Effector memory CD8-positive, alpha-beta T cell (primary cell): ENCODE measurements around the gene DTD1.

Source experiments
- ATAC-seq: fragments of 150-1000 bp; cut with Tn5 transposase; replicated peaks from 2 replicates; pipeline ENCODE4 v1.10.0; 2021; ENCODE audit warnings: mild to moderate bottlenecking, moderate library complexity
- DNase-seq, 3 experiments: peaks; one replicate each; pipeline ENCODE4 v3.0.0; 2021
- H3K27ac Mint-ChIP-seq, 2 donors: one replicate each; pipeline ENCODE4 v1.8.0; 2022; ENCODE audit warnings: mild to moderate bottlenecking in 2 of 2, mixed read lengths in 2 of 2, moderate library complexity in 2 of 2
- H3K27me3 Mint-ChIP-seq, 2 donors: one replicate each; pipeline ENCODE4 v1.8.0; 2022; ENCODE audit warnings: mixed read lengths in 2 of 2
- H3K36me3 Mint-ChIP-seq: one replicate; pipeline ENCODE4 v1.8.0; 2022; ENCODE audit warnings: mild to moderate bottlenecking, moderate library complexity, mixed read lengths; ENCODE audit not compliant: insufficient read depth
- H3K4me1 Mint-ChIP-seq, 2 donors: one replicate each; pipeline ENCODE4 v1.8.0; 2022; ENCODE audit warnings: low read depth in 2 of 2, mixed read lengths in 2 of 2
- H3K4me3 Mint-ChIP-seq, 2 donors: one replicate each; pipeline ENCODE4 v1.8.0; 2022; ENCODE audit warnings: mild to moderate bottlenecking in 2 of 2, mixed read lengths in 2 of 2, moderate library complexity in 2 of 2
- H3K9me3 Mint-ChIP-seq, 2 donors: one replicate each; pipeline ENCODE4 v1.8.0; 2022; ENCODE audit warnings: mixed read lengths in 2 of 2

DTD1 gene

GRCh38 chr20:18815194-18815942 lies 227.5 kb downstream of the DTD1 start:
- Mint-ChIP-seq H3K4me1 (no peaks in the 10 kb centered on the region), H3K36me3 (no peaks in the 10 kb centered on the region), H3K4me3 (no peak overlapping the region), H3K9me3 (no peaks in the 10 kb centered on the region), H3K27me3 (peaks cover 31 to 56% of the 10 kb centered on the region in 2 donors), H3K27ac (no peak overlapping the region)
- DNase-seq: no peak
- ATAC-seq: no peak
